Neural progenitor cell (in vitro differentiated cells): ENCODE results near the gene WDR93. TPM values are rescaled to one million over a fixed set of nuclear protein-coding genes. Genes with fewer than 3 reads are reported as not detected.

Experiments
- DNase-seq: peaks from one replicate; pipeline ENCODE4 v3.0.0-alpha.2; 2016; ENCODE audit warnings: low spot score
- H2AFZ ChIP-seq: fragments of 200-600 bp; sonication (generic); replicated peaks from 2 replicates; pipeline ENCODE4 v1.6.1; 2016; ENCODE audit warnings: antibody characterized with exemption
- H3F3A ChIP-seq: fragments of 200-600 bp; sonication (generic); 2 replicates; pipeline ENCODE4 v1.6.1; 2016; ENCODE audit warnings: antibody characterized with exemption, low read depth
- H3K27ac ChIP-seq: fragments of 200-600 bp; sonication (generic); 2 replicates; pipeline ENCODE4 v1.5.1; 2016; ENCODE audit warnings: mild to moderate bottlenecking
- H3K27me3 ChIP-seq: fragments of 200-600 bp; sonication (generic); 2 replicates; pipeline ENCODE4 v1.6.1; 2016; ENCODE audit warnings: mild to moderate bottlenecking, moderate library complexity
- H3K36me3 ChIP-seq: fragments of 200-600 bp; sonication (generic); 2 replicates; pipeline ENCODE4 v1.5.1; 2016
- H3K4me1 ChIP-seq: fragments of 200-600 bp; sonication (generic); 2 replicates; pipeline ENCODE4 v1.6.1; 2016; ENCODE audit warnings: mixed run types
- H3K4me2 ChIP-seq: fragments of 200-600 bp; sonication (generic); 2 replicates; pipeline ENCODE4 v1.6.1; 2016
- H3K4me3 ChIP-seq: fragments of 200-600 bp; sonication (generic); 2 replicates; pipeline ENCODE4 v1.5.1; 2016
- H3K79me2 ChIP-seq: fragments of 200-600 bp; sonication (generic); 2 replicates; pipeline ENCODE4 v1.6.1; 2016; ENCODE audit warnings: low read depth
- H3K9ac ChIP-seq: fragments of 200-600 bp; sonication (generic); 2 replicates; pipeline ENCODE4 v1.6.1; 2016
- H3K9me3 ChIP-seq: fragments of 200-600 bp; sonication (generic); 2 replicates; pipeline ENCODE4 v1.5.1; 2016; ENCODE audit warnings: low read depth
- H4K20me1 ChIP-seq: fragments of 200-600 bp; sonication (generic); 2 replicates; pipeline ENCODE4 v1.6.1; 2016; ENCODE audit warnings: low read depth
- H3K27ac Mint-ChIP-seq: 3 replicates; pipeline ENCODE4 v1.8.0; 2021; ENCODE audit warnings: mixed read lengths
- H3K27me3 Mint-ChIP-seq: 2 replicates; pipeline ENCODE4 v1.8.0; 2022; ENCODE audit warnings: low read depth, mild to moderate bottlenecking, inconsistent platforms, moderate library complexity, mixed read lengths; ENCODE audit not compliant: insufficient read depth
- H3K36me3 Mint-ChIP-seq: 3 replicates; pipeline ENCODE4 v1.8.0; 2021; ENCODE audit warnings: mixed read lengths
- H3K4me1 Mint-ChIP-seq: 3 replicates; pipeline ENCODE4 v1.8.0; 2021; ENCODE audit warnings: mixed read lengths
- H3K4me3 Mint-ChIP-seq: 3 replicates; pipeline ENCODE4 v1.8.0; 2021; ENCODE audit warnings: mild to moderate bottlenecking, moderate library complexity, mixed read lengths
- H3K9me3 Mint-ChIP-seq: 3 replicates; pipeline ENCODE4 v1.8.0; 2020; ENCODE audit warnings: mixed read lengths
- EZH2 ChIP-seq: fragments of 200-600 bp; sonication (generic); IDR thresholded peaks from 2 replicates; pipeline ENCODE4 v1.6.1; 2017; ENCODE audit warnings: antibody characterized with exemption, mild to moderate bottlenecking, moderate library complexity
- EZH2phosphoT487 ChIP-seq: fragments of 200-600 bp; sonication (generic); IDR thresholded peaks from 2 replicates; pipeline ENCODE4 v1.6.1; 2017; ENCODE audit warnings: antibody characterized with exemption
- total RNA-seq: library from RNA; depleted of rRNA; stranded (reverse); fragments of >200 nt; gene quantifications from 2 replicates; pipeline ENCODE4 v1.2.3, GENCODE V29; 2015; ENCODE audit warnings: low replicate concordance
- TF ChIP-seq, protein P1 (sequence below): fragments of 200-600 bp; sonication (generic); IDR thresholded peaks from 2 replicates; pipeline ENCODE4 v1.5.1; 2017; ENCODE audit warnings: antibody characterized with exemption, mild to moderate bottlenecking

Gene WDR93
- total RNA-seq, 1 donor from 2014 or later: 0.51 TPM

DNA sequence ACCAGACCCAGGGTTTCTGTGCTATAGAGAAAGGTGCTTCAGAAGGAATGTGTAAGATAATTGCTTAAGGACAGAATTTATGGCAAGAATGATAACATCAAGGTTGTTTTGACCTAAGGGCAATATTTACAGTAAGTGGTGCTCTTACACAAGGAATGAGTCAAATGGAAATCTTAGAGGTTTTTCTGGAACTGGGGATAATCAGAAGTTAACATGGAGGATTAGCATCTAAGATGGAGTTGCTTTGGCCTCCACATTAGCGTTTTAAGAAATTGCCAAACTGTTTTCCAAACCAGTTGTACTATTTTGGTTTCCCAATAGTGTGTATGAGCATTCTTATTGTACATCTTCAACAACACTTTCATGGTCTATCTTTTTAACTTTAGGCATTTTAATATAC lies 3.1 kb downstream of the WDR93 start:
- no peak overlapping the region for H3K9ac ChIP-seq
- peaks cover 88% of the 10 kb centered on the region for H3K27me3 ChIP-seq
- no peak overlapping the region for H3K27ac ChIP-seq
- Mint-ChIP-seq H3K36me3 (peaks cover 2% of the 10 kb centered on the region), H3K27ac (no peak overlapping the region), H3K27me3 (peaks cover 7% of the 10 kb centered on the region), H3K9me3 (peaks cover 3% of the 10 kb centered on the region), H3K4me1 (peaks cover 7% of the 10 kb centered on the region), H3K4me3 (no peak overlapping the region)
- H2AFZ ChIP-seq: no peak overlapping the region
- no peak overlapping the region for H3K4me2 ChIP-seq
- no peaks in the 10 kb centered on the region for H4K20me1 ChIP-seq
- no peaks in the 10 kb centered on the region for H3K4me1 ChIP-seq
- no peaks in the 10 kb centered on the region for H3F3A ChIP-seq
- TF ChIP-seq EZH2phosphoT487: no peak
- TF ChIP-seq EZH2: no peak
- TF ChIP-seq, protein P1, sequence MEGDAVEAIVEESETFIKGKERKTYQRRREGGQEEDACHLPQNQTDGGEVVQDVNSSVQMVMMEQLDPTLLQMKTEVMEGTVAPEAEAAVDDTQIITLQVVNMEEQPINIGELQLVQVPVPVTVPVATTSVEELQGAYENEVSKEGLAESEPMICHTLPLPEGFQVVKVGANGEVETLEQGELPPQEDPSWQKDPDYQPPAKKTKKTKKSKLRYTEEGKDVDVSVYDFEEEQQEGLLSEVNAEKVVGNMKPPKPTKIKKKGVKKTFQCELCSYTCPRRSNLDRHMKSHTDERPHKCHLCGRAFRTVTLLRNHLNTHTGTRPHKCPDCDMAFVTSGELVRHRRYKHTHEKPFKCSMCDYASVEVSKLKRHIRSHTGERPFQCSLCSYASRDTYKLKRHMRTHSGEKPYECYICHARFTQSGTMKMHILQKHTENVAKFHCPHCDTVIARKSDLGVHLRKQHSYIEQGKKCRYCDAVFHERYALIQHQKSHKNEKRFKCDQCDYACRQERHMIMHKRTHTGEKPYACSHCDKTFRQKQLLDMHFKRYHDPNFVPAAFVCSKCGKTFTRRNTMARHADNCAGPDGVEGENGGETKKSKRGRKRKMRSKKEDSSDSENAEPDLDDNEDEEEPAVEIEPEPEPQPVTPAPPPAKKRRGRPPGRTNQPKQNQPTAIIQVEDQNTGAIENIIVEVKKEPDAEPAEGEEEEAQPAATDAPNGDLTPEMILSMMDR: no peak
- H3K79me2 ChIP-seq: no peaks in the 10 kb centered on the region
- H3K36me3 ChIP-seq: no peaks in the 10 kb centered on the region
- H3K9me3 ChIP-seq: no peaks in the 10 kb centered on the region
- DNase-seq: no peak
- no peak overlapping the region for H3K4me3 ChIP-seq

DNA sequence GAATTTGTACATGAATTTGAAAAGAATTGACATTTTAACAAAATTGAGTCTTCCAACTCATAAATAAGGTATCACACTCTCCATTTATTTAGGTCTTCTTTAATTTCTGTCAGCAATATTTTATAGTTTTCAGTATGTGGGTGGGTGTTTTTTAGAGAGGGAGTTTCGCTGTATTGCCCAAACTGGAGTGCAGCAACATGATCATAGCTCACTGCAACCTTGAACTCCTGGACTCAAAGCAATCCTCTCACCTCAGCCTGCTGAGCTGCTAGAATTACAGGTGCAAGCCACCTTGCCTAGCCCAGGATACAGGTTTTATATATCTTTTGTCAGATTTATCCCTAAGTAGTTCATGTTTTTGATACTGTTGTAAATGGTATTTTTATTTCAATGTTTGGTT lies 4.6 kb downstream of the WDR93 start:
- Mint-ChIP-seq H3K27me3 (peaks cover 7% of the 10 kb centered on the region), H3K27ac (no peak overlapping the region), H3K9me3 (peaks cover 3% of the 10 kb centered on the region), H3K4me3 (no peak overlapping the region), H3K36me3 (peaks cover 2% of the 10 kb centered on the region), H3K4me1 (peaks cover 4% of the 10 kb centered on the region)
- H3K9me3 ChIP-seq: no peaks in the 10 kb centered on the region
- peaks cover 89% of the 10 kb centered on the region for H3K27me3 ChIP-seq
- no peak overlapping the region for H3K4me3 ChIP-seq
- no peak for DNase-seq
- H3K36me3 ChIP-seq: no peaks in the 10 kb centered on the region
- H3K9ac ChIP-seq: no peak overlapping the region
- no peaks in the 10 kb centered on the region for H4K20me1 ChIP-seq
- no peak overlapping the region for H3K4me2 ChIP-seq
- no peaks in the 10 kb centered on the region for H3K79me2 ChIP-seq
- TF ChIP-seq EZH2phosphoT487: no peak
- TF ChIP-seq EZH2: no peak
- TF ChIP-seq, protein P1: no peak
- H3F3A ChIP-seq: no peaks in the 10 kb centered on the region
- H2AFZ ChIP-seq: no peak overlapping the region
- no peak overlapping the region for H3K27ac ChIP-seq
- no peaks in the 10 kb centered on the region for H3K4me1 ChIP-seq

DNA sequence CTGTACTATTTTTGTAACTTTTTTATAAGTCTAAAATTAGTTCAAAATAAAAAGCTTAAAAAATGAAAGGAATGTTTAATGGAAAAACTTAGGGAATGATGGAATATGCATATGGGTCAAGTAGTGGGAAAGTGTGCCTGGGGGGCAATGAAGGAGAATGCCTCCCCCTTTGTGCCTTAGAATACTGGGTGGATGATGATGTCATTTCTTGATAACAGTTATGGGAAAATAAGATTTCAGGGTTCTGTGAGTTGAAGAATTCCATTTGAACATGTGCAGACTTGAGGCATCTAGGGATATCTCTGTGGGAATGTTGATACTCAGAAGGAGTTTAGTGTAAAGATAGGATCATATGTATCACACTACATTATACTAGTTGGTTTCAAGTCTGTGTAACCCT lies 13.8 kb downstream of the WDR93 start:
- no peak for DNase-seq
- Histone ChIP-seq H3F3A (no peaks in the 10 kb centered on the region), H3K9me3 (no peaks in the 10 kb centered on the region), H3K9ac (no peak overlapping the region), H4K20me1 (no peaks in the 10 kb centered on the region), H3K4me2 (no peak overlapping the region), H3K4me3 (no peak overlapping the region), H2AFZ (no peak overlapping the region), H3K79me2 (no peaks in the 10 kb centered on the region), H3K27ac (no peak overlapping the region), H3K27me3 (peaks cover 46% of the 10 kb centered on the region), H3K4me1 (no peaks in the 10 kb centered on the region), H3K36me3 (no peaks in the 10 kb centered on the region)
- Mint-ChIP-seq H3K9me3 (no peaks in the 10 kb centered on the region), H3K4me3 (no peak overlapping the region), H3K27me3 (peaks cover 9% of the 10 kb centered on the region), H3K27ac (no peak overlapping the region), H3K4me1 (no peaks in the 10 kb centered on the region), H3K36me3 (no peaks in the 10 kb centered on the region)
- TF ChIP-seq EZH2phosphoT487 (no peak), EZH2 (no peak)
- TF ChIP-seq, protein P1: no peak

DNA sequence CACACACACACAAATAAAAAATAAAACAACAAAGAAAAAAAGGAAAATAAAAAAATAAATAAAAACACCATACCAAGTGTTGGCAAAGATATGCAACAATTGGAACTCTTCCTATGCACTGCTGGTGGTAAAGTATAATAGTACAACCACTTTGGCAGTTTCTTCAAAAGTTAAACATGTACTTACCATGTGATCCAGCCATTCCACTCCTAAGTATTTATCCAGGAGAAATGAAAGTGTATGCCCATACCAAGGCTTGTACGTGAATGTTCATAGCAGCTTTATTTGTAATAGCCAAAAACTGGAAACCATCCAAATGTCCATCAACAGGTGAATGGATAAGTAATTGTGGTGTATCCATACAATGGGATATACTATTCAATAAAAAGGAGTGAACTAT lies 17.0 kb downstream of the WDR93 start:
- H3K9ac ChIP-seq: no peak overlapping the region
- H3K27ac ChIP-seq: no peak overlapping the region
- no peak overlapping the region for H2AFZ ChIP-seq
- Mint-ChIP-seq H3K4me3 (no peak overlapping the region), H3K4me1 (no peaks in the 10 kb centered on the region), H3K27me3 (peaks cover 6% of the 10 kb centered on the region), H3K9me3 (no peaks in the 10 kb centered on the region), H3K36me3 (no peaks in the 10 kb centered on the region), H3K27ac (no peak overlapping the region)
- no peak overlapping the region for H3K4me2 ChIP-seq
- H4K20me1 ChIP-seq: no peaks in the 10 kb centered on the region
- DNase-seq: no peak
- no peaks in the 10 kb centered on the region for H3K4me1 ChIP-seq
- TF ChIP-seq EZH2phosphoT487: no peak
- TF ChIP-seq, protein P1: no peak
- no peak for TF ChIP-seq EZH2
- H3K27me3 ChIP-seq: peaks cover 31% of the 10 kb centered on the region
- H3K36me3 ChIP-seq: no peaks in the 10 kb centered on the region
- H3K79me2 ChIP-seq: no peaks in the 10 kb centered on the region
- no peaks in the 10 kb centered on the region for H3F3A ChIP-seq
- no peak overlapping the region for H3K4me3 ChIP-seq
- H3K9me3 ChIP-seq: no peaks in the 10 kb centered on the region
